ENCODE data around the gene DPP10.
"Not testable (repeated sequence)": the region's sequence is repeated elsewhere in the genome, so short reads cannot be mapped to it uniquely, and the experiment has no call there.

DPP10 gene

GRCh38 chr2:114729026-114729425, 286.6 kb downstream of the DPP10 start:
- DNase-seq (ENCODE audit: low read depth), result no peak
- H3K4me3 ChIP-seq (ENCODE audit: control insufficient read depth, low read depth, low read length), result no peak overlapping the region
- TF ChIP-seq CTCF (conservative IDR thresholded peaks at IDR 0.05; ENCODE audit: control insufficient read depth, insufficient read depth, low read depth, low read length), result no peak

GRCh38 chr2:114735126-114735525, 292.7 kb downstream of the DPP10 start:
- H3K4me3 ChIP-seq (ENCODE audit: control insufficient read depth, low read depth, low read length), result no peak overlapping the region
- TF ChIP-seq CTCF (conservative IDR thresholded peaks at IDR 0.05; ENCODE audit: control insufficient read depth, insufficient read depth, low read depth, low read length), result no peak
- DNase-seq (ENCODE audit: low read depth), result no peak

- H3K4me3 ChIP-seq (ENCODE audit: control insufficient read depth, low read depth, low read length), result no peak overlapping the region
- no peak for DNase-seq (ENCODE audit: low read depth)
- no peak for TF ChIP-seq CTCF (conservative IDR thresholded peaks at IDR 0.05; ENCODE audit: control insufficient read depth, insufficient read depth, low read depth, low read length)
Measured at GRCh38 chr2:114742245-114742644, 299.8 kb downstream of the DPP10 start.

- H3K4me3 ChIP-seq (ENCODE audit: control insufficient read depth, low read depth, low read length), result no peak overlapping the region
- DNase-seq (ENCODE audit: low read depth), result no peak
- TF ChIP-seq CTCF (conservative IDR thresholded peaks at IDR 0.05; ENCODE audit: control insufficient read depth, insufficient read depth, low read depth, low read length), result no peak
Measured at GRCh38 chr2:114745700-114746099, 303.3 kb downstream of the DPP10 start.

- DNase-seq (ENCODE audit: low read depth); H3K4me3 ChIP-seq (ENCODE audit: control insufficient read depth, low read depth, low read length): not testable (repeated sequence)
Measured at GRCh38 chr2:114748175-114748574, 305.7 kb downstream of the DPP10 start.

- H3K4me3 ChIP-seq (ENCODE audit: control insufficient read depth, low read depth, low read length), result no peak overlapping the region
- DNase-seq (ENCODE audit: low read depth), result no peak
- TF ChIP-seq CTCF (conservative IDR thresholded peaks at IDR 0.05; ENCODE audit: control insufficient read depth, insufficient read depth, low read depth, low read length), result no peak
Measured at GRCh38 chr2:114752425-114752824, 310.0 kb downstream of the DPP10 start.

GRCh38 chr2:114753145-114753544, 310.7 kb downstream of the DPP10 start:
- no peak for TF ChIP-seq CTCF (conservative IDR thresholded peaks at IDR 0.05; ENCODE audit: control insufficient read depth, insufficient read depth, low read depth, low read length)
- no peak for DNase-seq (ENCODE audit: low read depth)
- H3K4me3 ChIP-seq (ENCODE audit: control insufficient read depth, low read depth, low read length), result no peak overlapping the region

Measured in fibroblast of mammary gland (primary cell).